CD4-positive, alpha-beta T cell treated with Interleukin-4 for 1 hour (primary cell): ENCODE measurements around the gene HSP90AA1.

Experiments
- DNase-seq, 2 donors: peaks; one replicate each; pipeline ENCODE4 v3.0.0-alpha.2; 2020 to 2022

Gene HSP90AA1

GRCh38 chr14:102035914-102036313, 50.9 kb downstream of the HSP90AA1 start:
- no peak for DNase-seq

- DNase-seq = no peak
Observed at GRCh38 chr14:102034301-102034700, 52.5 kb downstream of the HSP90AA1 start.

GRCh38 chr14:102033241-102033640, 53.6 kb downstream of the HSP90AA1 start:
- no peak for DNase-seq
